HepG2 (cell line): ENCODE data around the gene ANKS1A. TPM values are rescaled to one million over a fixed set of nuclear protein-coding genes. Genes with fewer than 3 reads are reported as not detected.

Experiments
- CHCHD3 ChIP-seq: sonication (generic); formaldehyde crosslinking; IDR thresholded peaks from 2 replicates; pipeline ENCODE4 v1.8.0; 2022; ENCODE audit warnings: mild to moderate bottlenecking, missing genetic modification reagents, moderate library complexity
- ETV5 ChIP-seq: IDR thresholded peaks from 2 replicates; pipeline ENCODE4 v1.6.1; 2018; ENCODE audit warnings: missing biosample characterization, missing genetic modification reagents, inconsistent platforms, borderline replicate concordance
- GLMP ChIP-seq: sonication (generic); formaldehyde crosslinking; IDR thresholded peaks from 2 replicates; pipeline ENCODE4 v1.9.0; 2021; ENCODE audit warnings: missing genetic modification reagents, mild to moderate bottlenecking, borderline replicate concordance
- HNRNPH1 ChIP-seq: fragments of 200-400 bp; formaldehyde crosslinking; optimal IDR thresholded peaks from 2 replicates; pipeline ENCODE3; 2017; ENCODE audit warnings: mild to moderate bottlenecking, low read depth, low read length
- HOXA3 ChIP-seq: sonication (generic); formaldehyde crosslinking; IDR thresholded peaks from 2 replicates; pipeline ENCODE4 v1.5.0; 2020; ENCODE audit warnings: missing genetic modification reagents
- KLF9 ChIP-seq: IDR thresholded peaks from 2 replicates; pipeline ENCODE4 v1.6.1; 2016; ENCODE audit warnings: low read depth
- LRRFIP1 ChIP-seq: sonication (generic); formaldehyde crosslinking; conservative IDR thresholded peaks from 2 replicates; pipeline ENCODE4 v1.4.0; 2020; ENCODE audit warnings: missing genetic modification reagents
- NR0B2 ChIP-seq: sonication (generic); formaldehyde crosslinking; IDR thresholded peaks from 2 replicates; pipeline ENCODE4 v1.4.0; 2020; ENCODE audit warnings: mild to moderate bottlenecking, missing genetic modification reagents
- SKIL ChIP-seq: sonication (generic); formaldehyde crosslinking; IDR thresholded peaks from 2 replicates; pipeline ENCODE4 v1.8.0; 2022; ENCODE audit warnings: missing genetic modification reagents, mild to moderate bottlenecking, moderate library complexity, borderline replicate concordance
- U2AF2 ChIP-seq: fragments of 200-400 bp; formaldehyde crosslinking; IDR thresholded peaks from 2 replicates; pipeline ENCODE4 v1.6.1; 2017; ENCODE audit warnings: low read depth, mild to moderate bottlenecking, low read length
- ZMYM4 ChIP-seq: sonication (generic); formaldehyde crosslinking; IDR thresholded peaks from 2 replicates; pipeline ENCODE4 v1.8.1; 2023; ENCODE audit warnings: mild to moderate bottlenecking, missing genetic modification reagents
- ZNF205 ChIP-seq: IDR thresholded peaks from 2 replicates; pipeline ENCODE4 v1.6.1; 2018; ENCODE audit warnings: missing biosample characterization, missing genetic modification reagents
- ZNF550 ChIP-seq: sonication (generic); formaldehyde crosslinking; IDR thresholded peaks from 2 replicates; pipeline ENCODE4 v1.4.0; 2020; ENCODE audit warnings: mild to moderate bottlenecking, missing genetic modification reagents, borderline replicate concordance
- ZNF678 ChIP-seq: sonication (generic); formaldehyde crosslinking; IDR thresholded peaks from 2 replicates; pipeline ENCODE4 v1.4.0; 2020; ENCODE audit warnings: mild to moderate bottlenecking, missing genetic modification reagents
- ZNF761 ChIP-seq: sonication (generic); formaldehyde crosslinking; conservative IDR thresholded peaks from 2 replicates; pipeline ENCODE4 v1.4.0; 2020; ENCODE audit warnings: mild to moderate bottlenecking, missing genetic modification reagents
- ZNF773 ChIP-seq: sonication (generic); formaldehyde crosslinking; IDR thresholded peaks from 2 replicates; pipeline ENCODE4 v1.4.0; 2020; ENCODE audit warnings: missing genetic modification reagents, borderline replicate concordance
- polyA plus RNA-seq, 8 experiments: library from polyadenylated mRNA; depleted of rRNA in 3 of 8; stranded (reverse) in 7 of 8; unstranded in 1 of 8; fragments of >200 nt; fragmentation: Illumina TruSeq in 4 of 8; extraction: Trizol in 4 of 8; gene quantifications; 2 replicates each; pipeline versions ENCODE4 v1.2.1 to v1.2.3, GENCODE V29; 2011 to 2016; ENCODE audit warnings: low read depth in 4 of 8, missing spikeins in 1 of 8, mixed read lengths in 1 of 8; ENCODE audit not compliant: insufficient read depth in 1 of 8
- total RNA-seq, 5 experiments: library from RNA; depleted of rRNA; stranded (reverse); fragments of >200 nt; fragmentation: Illumina TruSeq; extraction: Trizol; gene quantifications; 2 replicates each; pipeline ENCODE4 v1.2.3, GENCODE V29; 2016; ENCODE audit warnings: low read depth in 1 of 5
- TF ChIP-seq, protein P1 (sequence below): sonication (generic); formaldehyde crosslinking; IDR thresholded peaks from 2 replicates; pipeline ENCODE4 v1.4.0; 2020; ENCODE audit warnings: missing genetic modification reagents

Gene ANKS1A
- total and polyA plus RNA-seq, 2 of the 13 experiments (the other 11 are each of a cell fraction or from before 2014, with no cell fraction given): 7.2 to 15.1 TPM

- no peak for TF ChIP-seq HNRNPH1
- TF ChIP-seq HOXA3 (CRISPR knock-in tag): peak; percentile 89
- no peak for TF ChIP-seq ZNF761 (CRISPR knock-in tag)
- TF ChIP-seq ZNF550 (CRISPR knock-in tag): no peak
- no peak for TF ChIP-seq GLMP (CRISPR knock-in tag)
- peak; percentile 72 for TF ChIP-seq ZMYM4
- TF ChIP-seq KLF9 (CRISPR knock-in tag): no peak; the same call in 1 of the 2 replicates
- 0 out of 2 replicates have a peak, but pooled peaks have one; percentile 46 for TF ChIP-seq ZNF205 (CRISPR knock-in tag)
- no peak for TF ChIP-seq NR0B2 (CRISPR knock-in tag)
- TF ChIP-seq ETV5 (CRISPR knock-in tag): no peak; the same call in 1 of the 2 replicates
- no peak for TF ChIP-seq SKIL (CRISPR knock-in tag)
- TF ChIP-seq ZNF773 (CRISPR knock-in tag): no peak
- no peak for TF ChIP-seq U2AF2
- no peak for TF ChIP-seq ZNF678 (CRISPR knock-in tag)
- no peak for TF ChIP-seq CHCHD3
- TF ChIP-seq LRRFIP1 (CRISPR knock-in tag): no peak
- TF ChIP-seq, protein P1, sequence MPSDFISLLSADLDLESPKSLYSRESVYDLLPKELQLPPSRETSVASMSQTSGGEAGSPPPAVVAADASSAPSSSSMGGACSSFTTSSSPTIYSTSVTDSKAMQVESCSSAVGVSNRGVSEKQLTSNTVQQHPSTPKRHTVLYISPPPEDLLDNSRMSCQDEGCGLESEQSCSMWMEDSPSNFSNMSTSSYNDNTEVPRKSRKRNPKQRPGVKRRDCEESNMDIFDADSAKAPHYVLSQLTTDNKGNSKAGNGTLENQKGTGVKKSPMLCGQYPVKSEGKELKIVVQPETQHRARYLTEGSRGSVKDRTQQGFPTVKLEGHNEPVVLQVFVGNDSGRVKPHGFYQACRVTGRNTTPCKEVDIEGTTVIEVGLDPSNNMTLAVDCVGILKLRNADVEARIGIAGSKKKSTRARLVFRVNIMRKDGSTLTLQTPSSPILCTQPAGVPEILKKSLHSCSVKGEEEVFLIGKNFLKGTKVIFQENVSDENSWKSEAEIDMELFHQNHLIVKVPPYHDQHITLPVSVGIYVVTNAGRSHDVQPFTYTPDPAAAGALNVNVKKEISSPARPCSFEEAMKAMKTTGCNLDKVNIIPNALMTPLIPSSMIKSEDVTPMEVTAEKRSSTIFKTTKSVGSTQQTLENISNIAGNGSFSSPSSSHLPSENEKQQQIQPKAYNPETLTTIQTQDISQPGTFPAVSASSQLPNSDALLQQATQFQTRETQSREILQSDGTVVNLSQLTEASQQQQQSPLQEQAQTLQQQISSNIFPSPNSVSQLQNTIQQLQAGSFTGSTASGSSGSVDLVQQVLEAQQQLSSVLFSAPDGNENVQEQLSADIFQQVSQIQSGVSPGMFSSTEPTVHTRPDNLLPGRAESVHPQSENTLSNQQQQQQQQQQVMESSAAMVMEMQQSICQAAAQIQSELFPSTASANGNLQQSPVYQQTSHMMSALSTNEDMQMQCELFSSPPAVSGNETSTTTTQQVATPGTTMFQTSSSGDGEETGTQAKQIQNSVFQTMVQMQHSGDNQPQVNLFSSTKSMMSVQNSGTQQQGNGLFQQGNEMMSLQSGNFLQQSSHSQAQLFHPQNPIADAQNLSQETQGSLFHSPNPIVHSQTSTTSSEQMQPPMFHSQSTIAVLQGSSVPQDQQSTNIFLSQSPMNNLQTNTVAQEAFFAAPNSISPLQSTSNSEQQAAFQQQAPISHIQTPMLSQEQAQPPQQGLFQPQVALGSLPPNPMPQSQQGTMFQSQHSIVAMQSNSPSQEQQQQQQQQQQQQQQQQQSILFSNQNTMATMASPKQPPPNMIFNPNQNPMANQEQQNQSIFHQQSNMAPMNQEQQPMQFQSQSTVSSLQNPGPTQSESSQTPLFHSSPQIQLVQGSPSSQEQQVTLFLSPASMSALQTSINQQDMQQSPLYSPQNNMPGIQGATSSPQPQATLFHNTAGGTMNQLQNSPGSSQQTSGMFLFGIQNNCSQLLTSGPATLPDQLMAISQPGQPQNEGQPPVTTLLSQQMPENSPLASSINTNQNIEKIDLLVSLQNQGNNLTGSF (CRISPR knock-in tag): no peak
Observed at GRCh38 chr6:34953061-34954025, 64.3 kb downstream of the ANKS1A start (continued).
